NCI-H1417 (cell line): ENCODE results near the gene TSPYL1.
"Not testable (repeated sequence)": the region's sequence is repeated elsewhere in the genome, so short reads cannot be mapped to it uniquely, and the experiment has no call there.

Source experiments
- DNase-seq, 3 experiments: peaks; one replicate each; lab custom pipeline; 2025; lab: John Stamatoyannopoulos, UW

TSPYL1 gene

GRCh38 chr6:116279232-116280160 lies at the start of gene TSPYL1:
Gene TSPYL1 (minus strand): TSS chr6:116279930. CDS start chr6:116279830, 100 bp downstream.
- DNase-seq = peak; percentile 94 to 98 (median 94)

DNA sequence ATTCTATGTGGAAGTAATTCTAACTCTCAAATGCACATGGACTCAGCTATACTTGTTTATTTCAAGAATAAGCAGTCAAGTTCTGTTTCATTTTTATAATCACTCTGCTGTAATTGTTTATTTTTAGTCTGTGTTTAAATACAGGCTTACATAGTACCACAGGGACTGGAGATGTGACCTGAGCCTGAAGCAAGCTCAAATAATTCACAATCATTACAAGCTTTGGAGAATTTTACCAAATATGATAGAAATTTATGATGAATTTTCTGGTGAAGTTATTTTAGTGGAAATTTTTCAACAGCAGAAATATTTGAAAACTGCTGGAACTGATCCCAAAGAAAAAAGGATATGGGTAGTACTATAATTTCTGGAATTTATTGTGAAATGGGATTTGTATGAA lies 49.4 kb upstream of the TSPYL1 start:
- no peak for DNase-seq

DNA sequence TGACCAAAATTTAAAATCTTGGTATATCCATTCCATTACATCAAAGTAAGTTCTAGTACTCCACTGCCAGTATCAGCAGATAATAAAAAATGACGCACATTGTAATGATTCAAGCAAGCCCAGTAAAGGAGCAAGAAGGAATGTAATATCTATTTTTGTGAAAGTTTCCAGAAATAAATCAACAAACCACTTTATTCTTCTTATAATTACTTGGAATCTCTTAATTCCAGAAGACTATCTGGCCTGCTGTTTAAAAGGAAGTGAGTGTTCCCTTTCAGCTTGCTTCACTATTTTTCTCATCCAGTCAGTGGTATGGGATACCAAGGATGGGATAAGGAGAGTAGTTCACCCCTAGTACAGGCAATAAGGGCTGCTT lies 48.8 kb upstream of the TSPYL1 start:
- no peak for DNase-seq

GRCh38 chr6:116327803-116328527 lies 48.2 kb upstream of the TSPYL1 start:
- DNase-seq = no peak

DNA sequence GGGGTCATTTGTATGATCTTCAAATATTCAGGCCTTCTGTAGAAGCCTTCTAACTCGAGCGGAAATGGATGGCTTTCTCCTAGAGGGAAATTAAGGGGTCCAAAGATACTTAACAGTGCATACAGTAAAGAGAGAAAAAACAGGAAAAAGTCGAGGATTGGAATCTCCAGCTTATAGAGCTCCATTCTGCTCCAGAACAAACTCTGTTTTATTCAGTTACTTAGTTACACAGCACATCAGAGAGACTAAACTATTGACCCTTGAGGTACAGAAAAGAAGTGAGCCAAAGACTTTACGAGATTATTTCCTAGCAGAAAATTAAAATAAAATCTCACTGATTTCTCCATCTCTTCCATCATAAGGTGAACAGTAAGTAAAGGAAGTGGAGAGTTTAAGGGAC lies 47.3 kb upstream of the TSPYL1 start:
- DNase-seq = no peak

DNA sequence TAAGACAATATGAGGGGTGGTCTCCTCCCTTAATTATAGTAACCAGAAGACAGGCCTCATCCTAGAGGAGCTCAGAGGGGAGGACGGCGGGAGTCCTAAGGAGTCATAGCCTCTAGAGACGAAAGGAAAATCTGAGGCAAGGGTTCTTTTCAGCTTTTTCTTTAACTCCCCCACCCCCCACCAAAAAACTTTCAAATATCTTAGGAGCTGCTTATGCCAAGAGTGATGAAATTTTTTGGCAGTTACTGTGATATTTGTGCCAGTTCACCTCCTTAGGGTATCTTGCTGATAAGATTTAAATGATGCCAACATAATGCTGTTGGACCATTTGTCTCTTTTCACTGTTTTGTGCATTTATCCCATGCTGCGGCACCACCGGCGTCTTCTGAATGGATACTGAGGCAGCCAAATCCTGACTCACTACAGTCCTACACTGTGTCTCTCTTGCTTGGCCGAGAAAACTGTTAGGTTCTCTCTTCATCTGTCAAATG lies 46.5 kb upstream of the TSPYL1 start:
- DNase-seq = no peak

DNA sequence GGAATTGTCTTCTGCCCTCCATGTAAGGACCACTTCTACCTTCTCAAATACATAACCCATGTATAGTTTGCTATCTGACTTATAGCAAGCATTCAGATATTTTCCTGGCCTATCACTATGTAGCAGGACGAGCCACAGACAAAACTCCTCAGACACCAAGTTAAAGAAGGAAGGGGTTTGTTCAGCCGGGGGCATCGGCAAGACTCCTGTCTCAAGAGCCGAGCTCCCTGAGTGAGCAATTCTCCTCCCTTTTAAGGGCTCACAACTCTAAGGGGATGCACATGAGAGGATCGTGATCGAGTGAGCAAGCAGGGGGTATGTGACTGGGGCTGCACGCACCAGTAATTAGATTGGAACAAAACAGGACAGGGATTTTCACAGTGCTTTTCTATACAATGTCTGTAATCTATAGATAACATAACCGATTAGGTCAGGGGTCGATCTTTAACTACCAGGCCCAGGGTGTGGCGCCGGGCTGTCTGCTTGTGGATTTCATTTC lies 46.0 kb upstream of the TSPYL1 start:
- not testable (repeated sequence) for DNase-seq

- DNase-seq = no peak
Observed at GRCh38 chr6:116323863-116324262, 44.1 kb upstream of the TSPYL1 start.

DNA sequence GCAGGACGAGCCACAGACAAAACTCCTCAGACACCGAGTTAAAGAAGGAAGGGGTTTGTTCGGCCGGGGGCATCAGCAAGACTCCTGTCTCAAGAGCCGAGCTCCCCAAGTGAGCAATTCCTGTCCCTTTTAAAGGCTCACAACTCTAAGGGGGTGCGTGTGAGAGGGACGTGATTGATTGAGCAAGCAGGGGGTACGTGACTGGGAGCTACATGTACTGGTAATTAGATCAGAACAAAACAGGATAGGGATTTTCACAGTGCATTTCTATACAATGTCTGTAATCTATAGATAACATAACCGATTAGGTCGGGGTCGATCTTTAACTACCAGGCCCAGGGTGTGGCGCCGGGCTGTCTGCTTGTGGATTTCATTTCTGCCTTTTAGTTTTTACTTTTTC lies 42.2 kb upstream of the TSPYL1 start:
- not testable (repeated sequence) for DNase-seq

- no peak for DNase-seq
Observed at GRCh38 chr6:116316772-116317467, 37.2 kb upstream of the TSPYL1 start.

- DNase-seq = no peak
Observed at GRCh38 chr6:116314878-116315277, 35.1 kb upstream of the TSPYL1 start.

DNA sequence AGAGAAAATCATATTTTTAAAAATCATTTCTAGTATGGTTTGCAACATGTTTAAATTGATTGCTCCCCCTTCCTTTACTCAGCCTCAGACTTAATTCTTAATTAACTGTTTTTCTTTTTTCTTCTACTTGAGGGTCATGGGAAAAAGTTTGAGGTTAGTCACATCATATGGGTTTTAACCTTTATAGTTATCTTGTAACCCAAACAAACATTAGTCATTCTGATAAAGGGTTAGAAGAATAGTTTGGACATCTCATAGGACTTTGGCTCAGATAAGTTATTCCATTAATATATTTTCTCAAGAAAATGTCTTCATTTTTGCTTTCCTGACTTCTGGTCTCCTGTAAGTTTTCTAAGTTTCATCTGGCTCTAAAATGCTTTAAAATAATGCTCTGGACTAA lies 34.5 kb upstream of the TSPYL1 start:
- DNase-seq = no peak

DNA sequence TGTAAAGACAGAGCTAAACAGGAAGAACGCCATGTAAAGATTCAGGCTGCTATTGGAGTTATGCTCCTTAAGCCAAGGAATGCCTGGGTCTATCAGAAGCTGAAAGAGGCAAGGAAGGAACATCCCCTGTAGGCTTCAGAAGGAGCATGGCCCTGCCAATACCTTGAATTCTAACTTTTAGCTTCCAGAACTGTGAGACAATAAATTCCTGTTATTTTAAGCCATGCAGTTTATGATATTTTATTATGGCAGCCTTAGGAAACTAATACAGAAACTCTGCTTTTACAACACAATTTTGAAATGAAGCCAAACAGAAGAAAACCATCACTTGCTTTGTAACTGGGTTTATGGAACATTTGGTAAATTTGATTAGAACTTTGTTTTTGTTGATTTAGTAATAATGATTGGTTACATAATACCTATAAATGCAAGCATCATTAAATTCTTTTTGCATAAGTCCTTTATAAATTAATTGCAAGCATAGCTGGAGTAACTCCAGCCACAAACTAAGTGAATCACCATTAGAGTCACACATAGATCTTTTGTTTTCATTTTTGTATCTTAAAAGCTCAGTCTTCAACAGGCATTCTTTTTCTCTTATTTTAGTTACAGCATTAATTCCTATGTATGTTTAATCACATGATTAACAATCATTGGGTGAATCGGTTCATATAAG lies 33.5 kb upstream of the TSPYL1 start:
- no peak for DNase-seq

- no peak for DNase-seq
Observed at GRCh38 chr6:116309657-116310056, 29.9 kb upstream of the TSPYL1 start.

GRCh38 chr6:116309001-116309400 lies 29.3 kb upstream of the TSPYL1 start:
- no peak for DNase-seq

GRCh38 chr6:116307633-116308032 lies 27.9 kb upstream of the TSPYL1 start:
- DNase-seq = no peak

- DNase-seq = no peak
Observed at GRCh38 chr6:116307001-116307400, 27.3 kb upstream of the TSPYL1 start.

DNA sequence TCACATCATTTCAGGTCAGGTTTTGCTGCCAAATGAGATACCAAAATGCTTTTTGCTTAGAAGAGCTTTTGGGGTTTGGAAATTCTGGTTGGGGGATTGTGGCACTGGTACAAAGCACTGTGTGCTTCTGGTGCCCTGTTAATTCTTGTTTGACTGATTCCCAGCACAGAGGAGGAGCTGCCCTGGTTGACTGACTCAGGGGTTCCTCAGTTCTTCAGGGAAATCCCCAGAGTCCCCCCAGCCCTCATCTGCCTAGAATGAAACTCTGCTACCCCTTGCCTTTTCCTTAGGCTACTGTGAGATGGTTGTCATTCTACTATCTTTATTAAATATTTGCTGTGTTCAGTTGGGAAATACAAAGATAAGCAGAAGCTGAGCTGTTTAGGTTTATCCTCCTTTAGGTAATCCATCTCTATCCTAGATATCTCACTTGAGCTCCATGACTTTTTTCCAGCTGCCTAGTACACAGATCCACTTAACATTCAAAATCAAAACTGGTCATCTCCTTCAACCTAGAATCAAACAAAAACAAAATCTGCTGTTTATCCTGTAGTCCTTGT lies 24.9 kb upstream of the TSPYL1 start:
- no peak for DNase-seq

GRCh38 chr6:116301104-116301503 lies 21.4 kb upstream of the TSPYL1 start:
- no peak for DNase-seq

- no peak for DNase-seq
Observed at GRCh38 chr6:116300566-116300965, 20.8 kb upstream of the TSPYL1 start.

- no peak for DNase-seq
Observed at GRCh38 chr6:116298973-116299372, 19.2 kb upstream of the TSPYL1 start.
